T47D (cell line): ENCODE results near the gene CARMIL3.
A peak's percentile ranks its signal among the peaks of the same experiment; 100 is the strongest.
"Not testable (repeated sequence)": the region's sequence is repeated elsewhere in the genome, so short reads cannot be mapped to it uniquely, and the experiment has no call there.

ENCODE experiments used
- DNase-seq, 2 experiments: peaks; one replicate each; pipeline versions ENCODE4 v3.0.0 to v3.0.0-alpha.2; 2011 to 2012; ENCODE audit warnings: low read depth in 1 of 2, low spot score in 1 of 2
- JUND ChIP-seq: IDR thresholded peaks from 2 replicates; pipeline ENCODE4 v1.6.1; 2012; ENCODE audit warnings: low read depth
- in situ Hi-C: cut with HindIII; loops from 2 replicates; pipeline ENCODE4 v1.10.0; 2016; ENCODE audit warnings: low sequenced_read_pairs, low pct_unique_long_range_greater_than_20kb

Gene CARMIL3

GRCh38 chr14:24100982-24101494, 49.2 kb downstream of the CARMIL3 start:
- in situ Hi-C loops: no loop called here
- TF ChIP-seq JUND: no peak
- no peak for DNase-seq

GRCh38 chr14:24102357-24103048, 50.7 kb downstream of the CARMIL3 start:
- in situ Hi-C loops: no loop called here
- no peak for DNase-seq
- TF ChIP-seq JUND: no peak

GRCh38 chr14:24103451-24103850, 51.6 kb downstream of the CARMIL3 start:
- no peak for TF ChIP-seq JUND
- DNase-seq: no peak
- in situ Hi-C loops: no loop called here

DNA sequence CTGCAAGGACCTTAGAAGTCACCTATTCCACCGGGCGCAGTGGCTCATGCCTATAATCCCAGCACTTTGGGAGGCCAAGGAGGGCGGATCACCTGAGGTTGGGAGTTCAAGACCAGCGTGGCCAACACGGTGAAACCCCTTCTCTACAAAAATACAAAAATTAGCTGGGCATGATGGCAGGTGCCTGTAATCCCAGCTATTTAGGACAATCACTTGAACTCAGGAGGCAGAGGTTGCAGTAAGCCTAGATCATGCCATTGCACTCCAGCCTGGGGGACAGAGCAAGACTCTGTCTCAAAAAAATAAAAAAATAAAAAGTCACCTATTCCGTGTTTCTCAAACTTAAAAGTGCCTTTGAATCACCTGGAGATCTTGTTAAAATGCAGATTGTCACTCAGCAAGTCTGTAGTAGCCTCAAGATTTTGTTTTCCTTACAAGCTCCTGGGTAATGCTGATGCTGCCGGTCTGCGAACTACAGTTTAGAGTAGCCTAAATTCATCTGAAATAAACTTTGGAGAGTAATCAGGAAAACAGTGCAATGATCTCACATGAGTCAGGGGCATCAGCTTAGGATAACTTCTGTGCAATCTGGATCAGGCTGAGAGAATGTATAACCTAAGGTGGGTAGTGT, 53.9 kb downstream of the CARMIL3 start:
- in situ Hi-C loops, DNase-seq: not testable (repeated sequence)

DNA sequence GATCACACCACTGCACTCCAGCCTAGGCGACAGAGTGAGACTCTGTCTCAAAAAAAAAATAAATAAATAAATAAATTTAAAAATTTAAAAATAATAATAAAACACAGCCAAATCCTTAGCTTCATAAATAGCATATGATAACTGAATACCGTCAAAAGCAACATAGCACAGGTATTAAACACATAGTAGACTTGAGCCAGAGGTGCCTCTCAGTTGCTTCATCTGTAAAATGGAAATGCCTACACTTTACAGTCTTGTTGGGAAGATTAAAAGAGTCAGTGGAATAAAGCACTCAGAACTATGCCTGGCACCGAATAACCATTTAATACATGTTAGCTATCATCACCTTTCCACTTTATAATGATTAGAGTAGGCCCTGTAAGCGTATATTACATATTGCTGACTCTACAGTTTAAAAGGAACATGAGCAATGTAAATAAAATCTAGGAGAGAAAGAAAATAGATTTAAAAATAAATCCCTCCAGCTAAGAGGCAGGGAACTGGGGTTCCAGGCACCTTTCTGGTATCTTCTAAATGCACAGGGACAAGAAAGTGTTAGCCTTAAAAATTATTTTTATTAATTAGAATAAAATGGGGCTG, 55.0 kb downstream of the CARMIL3 start:
- in situ Hi-C loops: no loop called here
- no peak for TF ChIP-seq JUND
- DNase-seq: no peak

- TF ChIP-seq JUND: no peak
- no peak for DNase-seq
- in situ Hi-C loops: no loop called here
Observed at GRCh38 chr14:24108336-24108874, 56.6 kb downstream of the CARMIL3 start.

DNA sequence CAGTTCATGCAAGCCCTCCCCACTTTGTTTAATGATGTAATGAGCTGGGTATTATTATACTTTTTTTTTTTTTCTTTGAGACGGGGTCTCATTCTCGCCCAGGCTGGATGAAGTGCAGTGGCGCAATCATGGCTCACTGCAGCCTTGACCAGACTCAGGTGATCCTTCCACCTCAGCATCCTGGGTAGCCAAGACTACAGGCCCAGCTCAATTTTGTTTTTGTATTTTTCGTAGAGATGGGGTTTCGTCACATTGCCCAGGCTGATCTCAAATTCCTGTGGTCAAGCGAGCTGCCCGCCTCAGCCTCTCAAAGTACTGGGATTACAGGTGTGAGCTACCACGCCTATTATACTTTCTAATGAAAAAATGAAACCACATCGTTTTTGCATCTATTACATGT, 58.3 kb downstream of the CARMIL3 start:
- DNase-seq: no peak
- no peak for TF ChIP-seq JUND
- in situ Hi-C loops: no loop called here

GRCh38 chr14:24110523-24110922, 58.7 kb downstream of the CARMIL3 start:
- no peak for DNase-seq
- TF ChIP-seq JUND: no peak
- in situ Hi-C loops: no loop called here

- in situ Hi-C loops: no loop called here
- no peak for TF ChIP-seq JUND
- DNase-seq: no peak
Observed at GRCh38 chr14:24113379-24113800, 61.6 kb downstream of the CARMIL3 start.

GRCh38 chr14:24113801-24114531, 62.2 kb downstream of the CARMIL3 start:
- DNase-seq: peak; percentile 16 to 88
- TF ChIP-seq JUND: no peak
- in situ Hi-C loops: no loop called here

DNA sequence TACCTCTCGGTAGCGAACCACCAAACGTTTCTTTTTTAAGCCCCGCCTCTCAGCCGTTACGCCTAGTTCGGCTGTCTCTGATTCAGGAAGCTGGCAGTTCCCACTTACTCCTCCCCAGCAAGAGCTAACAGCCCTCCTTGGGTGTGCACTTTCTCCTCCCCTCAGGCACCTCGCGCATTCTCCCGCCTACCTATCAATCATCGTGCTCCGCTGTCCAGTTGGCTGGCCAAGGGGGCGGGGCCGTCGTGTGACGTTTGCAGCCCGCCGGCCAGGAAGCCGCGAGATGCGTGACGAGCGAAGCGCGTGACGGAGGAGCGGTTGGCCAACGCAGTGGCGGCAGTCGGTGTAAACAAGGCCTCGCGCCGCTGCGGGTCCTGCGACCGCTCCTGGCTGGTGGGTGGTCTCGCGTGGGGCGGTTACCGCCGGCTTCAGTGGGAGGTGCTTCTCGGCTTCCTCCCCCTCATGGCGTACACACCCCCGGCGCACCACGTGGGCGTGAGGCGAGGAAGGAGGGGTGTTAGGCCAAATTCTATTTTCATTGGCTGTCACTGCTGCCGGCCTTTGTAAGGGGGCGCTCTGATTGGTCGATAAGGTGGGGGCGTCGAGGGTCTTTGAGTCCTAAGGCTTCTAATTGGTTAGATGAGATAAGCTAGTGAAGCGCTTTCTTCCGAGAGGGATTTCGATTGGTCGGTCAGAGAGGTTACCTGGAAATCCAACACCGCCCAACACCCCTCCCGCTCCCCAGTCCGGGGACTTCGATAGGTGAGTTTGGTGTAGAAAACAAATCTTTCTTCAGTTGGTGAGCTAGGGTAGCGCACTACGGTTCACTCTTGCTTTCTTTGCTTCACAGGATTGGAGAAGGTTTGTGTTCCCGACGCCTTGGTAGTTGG, 63.0 kb downstream of the CARMIL3 start, which contains the start of the genes DCAF11 and NRL:
Gene DCAF11, plus strand, starts transcription at position 246 of the 890 bp plus-strand sequence. CDS start 818 bp downstream, outside the sequence.
Gene NRL, minus strand, starts transcription at position 418 of the 890 bp plus-strand sequence. CDS start 32,101 bp downstream, outside the sequence.
- DNase-seq: peak; percentile 80 to 99
- TF ChIP-seq JUND: no peak
- in situ Hi-C loops: no loop called here
